Duodenal mucosa (tissue), 2 donors: ENCODE data around the gene ANTXRL.
"Not testable (repeated sequence)": the region's sequence is repeated elsewhere in the genome, so short reads cannot be mapped to it uniquely, and the experiment has no call there.

Source experiments
- H3K27ac ChIP-seq: one replicate; pipeline ENCODE4 v1.7.0; 2013; ENCODE audit warnings: low read depth, low read length
- H3K27me3 ChIP-seq, 2 donors: one replicate each; pipeline ENCODE4 v1.7.0; 2013; ENCODE audit warnings: low read length in 2 of 2, control low read depth in 1 of 2; ENCODE audit not compliant: insufficient read depth in 2 of 2, control insufficient read depth in 1 of 2
- H3K36me3 ChIP-seq, 2 donors: one replicate each; pipeline ENCODE4 v1.7.0; 2013; ENCODE audit warnings: low read length in 2 of 2, control low read depth in 1 of 2; ENCODE audit not compliant: insufficient read depth in 2 of 2, control insufficient read depth in 1 of 2
- H3K4me1 ChIP-seq, 2 donors: one replicate each; pipeline ENCODE4 v1.7.0; 2013; ENCODE audit warnings: low read length in 2 of 2, control low read depth in 1 of 2; ENCODE audit not compliant: insufficient read depth in 2 of 2, control insufficient read depth in 1 of 2
- H3K4me3 ChIP-seq, 2 donors: one replicate each; pipeline ENCODE4 v1.7.0; 2013; ENCODE audit warnings: low read length in 2 of 2, low read depth in 1 of 2
- H3K9ac ChIP-seq, 2 donors: one replicate each; pipeline ENCODE4 v1.7.0; 2013; ENCODE audit warnings: low read length in 2 of 2, low read depth in 1 of 2
- H3K9me3 ChIP-seq, 2 donors: one replicate each; pipeline ENCODE4 v1.7.0; 2013; ENCODE audit warnings: low read length in 2 of 2, control low read depth in 1 of 2; ENCODE audit not compliant: control insufficient read depth in 1 of 2

Gene ANTXRL

DNA sequence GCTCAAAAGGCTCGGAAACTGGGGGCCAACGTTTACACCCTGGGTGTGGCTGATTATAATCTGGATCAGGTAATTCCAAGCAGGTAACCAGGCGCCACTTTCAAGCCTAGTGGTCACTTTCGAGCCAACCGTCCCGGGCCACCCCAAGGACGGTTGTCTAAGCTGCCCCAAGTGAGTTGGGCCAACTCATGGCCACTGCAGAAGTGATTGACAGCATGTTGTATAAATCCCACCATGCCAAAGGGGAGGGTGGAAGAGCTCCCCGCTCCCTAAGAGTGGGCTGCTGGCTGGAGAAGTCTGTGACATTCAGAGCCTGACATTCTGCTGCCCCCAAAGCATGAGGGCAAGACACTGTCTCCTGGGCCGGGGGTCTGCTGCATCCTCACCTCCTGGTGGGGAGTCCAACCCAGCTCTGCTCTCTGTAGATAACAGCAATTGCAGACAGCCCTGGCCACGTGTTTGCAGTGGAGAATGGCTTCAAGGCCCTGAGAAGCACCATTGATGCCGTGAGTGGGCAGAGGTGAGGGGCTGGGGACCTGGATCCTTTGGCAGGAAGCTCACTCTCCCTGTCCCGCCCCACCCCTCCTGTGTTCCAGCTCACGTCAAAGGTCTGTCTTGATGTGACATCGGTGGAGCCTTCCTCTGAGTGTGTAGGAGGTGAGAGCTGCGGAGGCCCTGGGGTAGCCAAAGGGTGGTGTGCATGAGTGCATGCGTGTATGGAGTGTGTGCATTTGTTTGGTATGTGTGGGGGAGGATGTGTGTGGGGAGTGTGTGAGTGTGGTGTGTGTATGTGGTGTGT lies 10.8 kb downstream of the ANTXRL start:
- H3K27me3 ChIP-seq, result no peaks in the 10 kb centered on the region
- no peak overlapping the region for H3K27ac ChIP-seq

GRCh38 chr10:46298477-46299285 lies 11.9 kb downstream of the ANTXRL start:
- no peak overlapping the region for H3K9ac ChIP-seq
- no peak overlapping the region for H3K4me3 ChIP-seq
- H3K36me3 ChIP-seq, result no peaks in the 10 kb centered on the region
- H3K9me3 ChIP-seq, result no peaks in the 10 kb centered on the region
- no peak overlapping the region for H3K27ac ChIP-seq
- no peaks in the 10 kb centered on the region for H3K4me1 ChIP-seq
- no peaks in the 10 kb centered on the region for H3K27me3 ChIP-seq

More for the DNA sequence above, 10.8 kb downstream of the ANTXRL start:
- Histone ChIP-seq H3K9me3 (no peaks in the 10 kb centered on the region), H3K9ac (no peak overlapping the region), H3K4me1 (peaks cover 0 to 4% of the 10 kb centered on the region in 2 donors), H3K36me3 (no peaks in the 10 kb centered on the region), H3K4me3 (no peak overlapping the region)

GRCh38 chr10:46299286-46299535 lies 12.4 kb downstream of the ANTXRL start:
- Histone ChIP-seq H3K4me1 (no peaks in the 10 kb centered on the region), H3K4me3 (no peak overlapping the region), H3K9ac (no peak overlapping the region), H3K9me3 (no peaks in the 10 kb centered on the region), H3K27me3 (no peaks in the 10 kb centered on the region), H3K27ac (no peak overlapping the region), H3K36me3 (no peaks in the 10 kb centered on the region)

DNA sequence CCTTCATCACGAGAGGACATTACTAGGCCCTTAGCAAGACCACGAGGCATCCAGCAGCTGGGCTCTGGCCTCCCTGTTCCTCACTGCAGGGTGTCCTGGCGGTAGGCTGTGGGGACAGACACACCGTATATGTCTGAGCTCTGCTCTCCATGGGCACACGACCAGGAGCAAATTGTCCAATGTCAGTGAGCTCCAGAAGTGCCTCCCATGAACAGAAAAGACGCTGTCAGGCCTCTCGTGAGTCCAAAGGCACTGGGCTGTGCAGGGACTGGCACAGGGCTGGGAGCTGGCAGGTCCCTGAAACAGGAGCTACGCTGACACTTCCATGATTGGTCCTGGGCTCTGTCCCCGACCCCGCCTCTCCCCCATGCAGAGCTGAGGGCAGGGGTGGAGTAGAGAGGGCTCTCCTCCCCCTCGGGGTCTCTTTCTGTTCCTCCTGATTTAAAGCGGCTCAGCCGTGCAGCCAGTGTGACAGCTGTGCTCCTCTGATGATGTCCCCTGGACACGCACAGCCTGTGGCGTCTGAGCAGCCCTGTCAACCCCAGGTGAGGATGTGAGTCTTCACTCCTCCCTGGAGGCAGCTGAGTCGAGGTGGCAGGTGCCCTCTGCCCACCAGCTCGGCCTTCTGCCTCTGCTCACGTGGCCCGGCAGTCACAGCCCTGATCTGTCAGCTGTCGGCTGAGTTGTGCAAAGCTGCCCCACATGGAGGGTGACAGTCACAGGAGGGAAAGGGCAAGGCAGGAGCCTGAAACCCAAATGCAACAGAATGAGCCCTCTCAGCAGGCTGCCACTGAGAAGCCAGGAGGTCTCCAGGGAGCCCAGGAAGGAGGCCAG lies 13.0 kb downstream of the ANTXRL start:
- Histone ChIP-seq H3K27me3 (no peaks in the 10 kb centered on the region), H3K27ac (no peak overlapping the region)

DNA sequence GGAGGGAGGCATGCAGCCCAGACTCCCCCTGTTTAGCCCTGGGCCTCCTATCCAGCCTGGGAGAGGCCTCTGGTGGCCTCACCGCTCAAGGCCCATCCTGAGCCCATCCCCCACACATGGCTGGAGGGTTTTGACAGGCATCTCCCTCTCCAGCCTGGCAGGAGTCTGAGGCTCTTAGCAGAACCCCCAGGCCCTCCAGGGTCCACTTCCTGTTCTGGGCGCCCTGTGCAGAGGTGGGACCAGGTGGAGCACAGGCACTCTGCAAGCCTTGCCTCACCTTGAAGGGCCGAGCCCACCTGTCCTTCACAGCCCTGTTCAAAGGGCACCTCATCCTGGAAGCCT lies 13.5 kb downstream of the ANTXRL start:
- not testable (repeated sequence) for H3K9ac ChIP-seq, H3K36me3 ChIP-seq, H3K9me3 ChIP-seq, H3K27me3 ChIP-seq, H3K4me3 ChIP-seq, H3K4me1 ChIP-seq, H3K27ac ChIP-seq

More for the DNA sequence above, 13.0 kb downstream of the ANTXRL start:
- H3K4me1 ChIP-seq, result no peaks in the 10 kb centered on the region
- no peaks in the 10 kb centered on the region for H3K36me3 ChIP-seq
- no peak overlapping the region for H3K4me3 ChIP-seq
- H3K9ac ChIP-seq, result no peak overlapping the region
- H3K9me3 ChIP-seq, result no peaks in the 10 kb centered on the region

DNA sequence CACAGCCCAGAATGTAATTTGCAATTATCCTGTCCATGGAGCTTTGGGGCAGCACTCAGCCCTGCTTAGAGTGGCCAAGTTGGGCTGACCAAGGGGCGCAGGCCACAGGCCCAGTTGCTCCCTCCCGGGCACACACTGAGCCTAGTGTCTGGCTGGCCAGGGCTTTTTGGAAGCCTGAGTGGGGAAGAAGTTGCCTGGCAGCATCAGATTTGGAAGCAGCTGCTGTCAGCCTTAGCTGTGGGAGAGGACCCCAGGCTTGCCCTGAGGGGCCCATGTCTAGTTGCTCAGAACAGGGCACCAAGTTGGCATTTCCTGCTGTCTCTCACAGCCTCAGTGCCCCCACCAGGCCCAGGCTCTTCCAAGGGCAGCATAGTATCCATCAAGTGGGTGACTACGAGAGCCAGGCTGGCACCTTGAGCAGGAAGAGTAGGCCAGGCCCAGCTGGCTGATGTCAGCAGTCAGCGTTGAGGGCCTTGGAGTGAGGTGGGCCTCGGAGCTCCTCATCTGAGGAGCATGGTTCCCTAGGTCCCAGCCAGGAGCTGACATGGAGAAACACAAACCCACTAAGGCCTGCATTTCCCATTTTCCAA lies 14.4 kb downstream of the ANTXRL start:
- H3K4me3 ChIP-seq, result no peak overlapping the region
- no peak overlapping the region for H3K27ac ChIP-seq
- H3K4me1 ChIP-seq, result no peaks in the 10 kb centered on the region
- H3K9ac ChIP-seq, result no peak overlapping the region
- H3K9me3 ChIP-seq, result no peaks in the 10 kb centered on the region
- H3K27me3 ChIP-seq, result no peaks in the 10 kb centered on the region
- no peaks in the 10 kb centered on the region for H3K36me3 ChIP-seq

- Histone ChIP-seq H3K36me3 (no peaks in the 10 kb centered on the region), H3K4me1 (no peaks in the 10 kb centered on the region), H3K27ac (no peak overlapping the region), H3K4me3 (no peak overlapping the region), H3K9me3 (no peaks in the 10 kb centered on the region), H3K9ac (no peak overlapping the region), H3K27me3 (peaks cover 0 to 5% of the 10 kb centered on the region in 2 donors)
These were observed 15.1 kb downstream of the ANTXRL start for GRCh38 chr10:46301721-46302479.

GRCh38 chr10:46302765-46303352 lies 16.1 kb downstream of the ANTXRL start:
- H3K27ac ChIP-seq, H3K4me1 ChIP-seq, H3K9me3 ChIP-seq, H3K27me3 ChIP-seq, H3K4me3 ChIP-seq, H3K9ac ChIP-seq, H3K36me3 ChIP-seq: not testable (repeated sequence)

DNA sequence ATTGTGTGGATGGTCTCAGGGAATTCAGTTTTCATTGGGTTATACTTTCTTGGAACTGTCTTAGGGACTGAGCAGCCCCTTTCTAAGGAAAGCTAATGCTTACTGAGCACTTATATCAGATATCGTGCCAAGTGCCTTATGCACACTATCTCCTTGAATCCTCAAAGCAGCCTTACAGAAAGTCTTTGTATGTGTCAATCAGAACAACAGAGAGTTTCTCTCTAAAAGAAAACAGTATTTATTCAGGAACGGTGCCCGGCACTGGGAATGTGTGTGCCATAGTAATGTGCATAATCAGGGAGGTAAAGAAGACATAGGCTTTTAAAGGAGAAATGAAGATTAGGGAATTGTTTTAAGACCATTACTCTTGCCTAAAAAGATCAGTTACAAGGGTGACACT lies 17.3 kb downstream of the ANTXRL start:
- no peaks in the 10 kb centered on the region for H3K36me3 ChIP-seq
- no peak overlapping the region for H3K9ac ChIP-seq
- no peaks in the 10 kb centered on the region for H3K9me3 ChIP-seq
- H3K27me3 ChIP-seq, result peaks cover 0 to 5% of the 10 kb centered on the region in 2 donors
- no peak overlapping the region for H3K4me3 ChIP-seq
- H3K4me1 ChIP-seq, result no peaks in the 10 kb centered on the region
- H3K27ac ChIP-seq, result no peak overlapping the region
